T-helper 1 cell treated with Interleukin-12 subunit alpha and Interleukin-12 subunit beta and Interleukin-4 antibody, amounts not matched to agents 30 μg/mL and 1 μg/mL, for 36 hours (primary cell): ENCODE measurements around the gene EVL.
A peak's percentile ranks its signal among the peaks of the same experiment; 100 is the strongest.

Experiments used
- H3K27ac Mint-ChIP-seq: one replicate; pipeline ENCODE4 v1.8.0; 2021; ENCODE audit warnings: mild to moderate bottlenecking, mixed read lengths
- H3K27me3 Mint-ChIP-seq: one replicate; pipeline ENCODE4 v1.8.0; 2021; ENCODE audit warnings: low read depth, mixed read lengths
- H3K36me3 Mint-ChIP-seq: one replicate; pipeline ENCODE4 v1.8.0; 2021; ENCODE audit warnings: low read depth, mixed read lengths
- H3K4me1 Mint-ChIP-seq: one replicate; pipeline ENCODE4 v1.8.0; 2021; ENCODE audit warnings: low read depth, mixed read lengths
- H3K4me3 Mint-ChIP-seq: one replicate; pipeline ENCODE4 v1.8.0; 2021; ENCODE audit warnings: mild to moderate bottlenecking, moderate library complexity, mixed read lengths
- H3K9me3 Mint-ChIP-seq: one replicate; pipeline ENCODE4 v1.8.0; 2021; ENCODE audit warnings: mixed read lengths

The EVL gene

DNA sequence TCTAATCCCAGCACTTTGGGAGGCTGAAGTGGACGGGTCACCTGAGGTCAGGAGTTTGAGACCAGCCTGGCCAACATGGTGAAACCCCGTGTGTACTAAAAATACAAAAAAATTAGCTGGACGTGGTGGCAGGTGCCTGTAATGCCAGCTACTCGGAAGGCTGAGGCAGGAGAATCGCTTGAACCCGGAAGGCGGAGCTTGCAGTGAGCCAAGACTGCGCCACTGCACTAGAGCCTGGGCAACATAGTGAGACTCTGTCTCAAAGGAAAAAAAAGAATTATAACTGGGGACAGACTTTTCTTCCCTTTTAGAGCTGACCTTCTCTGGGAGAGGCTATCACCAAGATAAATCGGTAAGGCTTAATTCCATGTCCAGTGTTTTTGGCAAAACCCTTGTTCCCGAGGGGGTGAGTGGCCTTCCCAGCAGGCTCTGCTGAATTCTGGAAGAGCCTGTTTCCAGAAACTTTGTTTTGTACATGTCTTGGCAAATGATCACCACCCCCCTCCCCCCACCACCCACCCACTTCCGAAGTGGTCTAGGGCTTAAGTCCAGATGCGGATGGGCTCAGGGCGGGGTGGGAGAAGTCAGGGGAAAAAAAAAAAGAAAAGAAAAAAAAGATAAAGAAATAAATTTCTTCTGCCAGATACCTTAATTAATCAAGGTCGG, 126.5 kb downstream of the EVL start:
- no peaks in the 10 kb centered on the region for H3K9me3 Mint-ChIP-seq
- peaks cover 6% of the 10 kb centered on the region for H3K4me1 Mint-ChIP-seq
- H3K36me3 Mint-ChIP-seq: no peaks in the 10 kb centered on the region
- no peaks in the 10 kb centered on the region for H3K27me3 Mint-ChIP-seq
- no peak overlapping the region for H3K27ac Mint-ChIP-seq
- H3K4me3 Mint-ChIP-seq: no peak overlapping the region

DNA sequence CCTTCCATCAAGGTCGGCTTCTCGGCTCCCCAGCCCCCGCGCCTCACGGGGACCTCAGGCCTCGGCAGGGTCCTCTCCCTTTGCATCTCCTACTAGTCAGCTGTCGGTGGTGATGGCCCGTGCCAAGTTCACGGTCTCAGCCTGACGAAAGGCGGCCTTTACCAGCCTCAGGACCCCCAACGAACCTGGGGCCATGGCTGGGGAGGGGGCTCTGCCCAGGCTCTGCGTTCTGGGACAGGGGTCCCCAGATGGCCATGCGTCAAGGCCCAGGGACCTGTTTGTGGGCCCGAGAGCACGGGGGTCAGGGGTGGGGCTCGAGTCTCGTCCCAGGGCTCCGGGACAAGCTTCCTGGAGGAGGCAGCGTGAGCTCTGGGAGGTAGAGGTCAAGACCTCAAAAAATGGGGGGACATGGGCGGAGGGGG, 127.0 kb downstream of the EVL start:
- Mint-ChIP-seq H3K27ac (peak overlapping the region; percentile 49), H3K9me3 (no peaks in the 10 kb centered on the region), H3K27me3 (no peaks in the 10 kb centered on the region), H3K36me3 (no peaks in the 10 kb centered on the region), H3K4me1 (peaks cover 6% of the 10 kb centered on the region), H3K4me3 (peak overlapping the region; percentile 56)

DNA sequence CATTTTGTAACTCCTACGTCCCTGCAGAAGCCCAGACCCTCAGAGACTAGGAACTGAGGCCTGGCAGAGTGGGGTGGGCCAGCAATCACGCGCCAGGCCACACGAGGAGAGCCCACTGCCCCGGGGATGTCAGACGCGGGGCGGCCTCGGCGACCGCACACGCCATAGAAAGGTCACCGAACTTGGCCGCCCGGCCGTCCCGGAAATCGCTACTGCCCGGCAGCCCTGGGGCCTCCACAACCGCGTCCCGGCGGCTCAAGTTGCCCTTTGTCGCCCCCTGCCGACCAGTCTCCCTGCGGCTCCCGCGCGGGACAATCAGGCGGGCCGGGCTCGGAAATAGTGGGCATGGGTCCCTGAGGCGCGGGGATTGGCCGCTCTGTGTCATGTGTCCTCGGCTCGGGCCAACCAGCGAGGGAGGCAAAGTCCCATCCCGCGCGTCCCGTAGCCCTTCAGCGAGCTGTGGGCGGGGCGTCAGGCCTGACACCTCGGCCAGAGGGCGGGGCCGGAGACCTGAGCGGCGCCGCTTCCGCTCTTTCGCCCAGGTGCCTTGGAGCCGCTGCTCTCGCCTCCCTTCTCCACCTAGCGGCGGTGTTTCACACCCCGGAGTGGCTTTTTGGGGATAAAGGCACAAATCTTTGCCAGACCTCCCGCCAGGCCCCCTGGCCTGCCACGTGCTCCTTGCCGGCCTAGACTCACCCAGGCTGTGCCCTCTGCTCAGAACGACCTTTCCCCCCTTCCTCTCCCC, 127.6 kb downstream of the EVL start:
- H3K27ac Mint-ChIP-seq: peak overlapping the region; percentile 85
- peak overlapping the region; percentile 56 for H3K4me3 Mint-ChIP-seq
- no peaks in the 10 kb centered on the region for H3K27me3 Mint-ChIP-seq
- no peaks in the 10 kb centered on the region for H3K36me3 Mint-ChIP-seq
- no peaks in the 10 kb centered on the region for H3K9me3 Mint-ChIP-seq
- H3K4me1 Mint-ChIP-seq: peaks cover 6% of the 10 kb centered on the region
